CD4-positive, alpha-beta T cell treated with Interferon alpha-2 for 1 hour (primary cell): ENCODE measurements around the gene ADARB2.

ENCODE experiments used
- DNase-seq, 2 donors: peaks; one replicate each; pipeline ENCODE4 v3.0.0-alpha.2; 2020 to 2022

Gene ADARB2

DNA sequence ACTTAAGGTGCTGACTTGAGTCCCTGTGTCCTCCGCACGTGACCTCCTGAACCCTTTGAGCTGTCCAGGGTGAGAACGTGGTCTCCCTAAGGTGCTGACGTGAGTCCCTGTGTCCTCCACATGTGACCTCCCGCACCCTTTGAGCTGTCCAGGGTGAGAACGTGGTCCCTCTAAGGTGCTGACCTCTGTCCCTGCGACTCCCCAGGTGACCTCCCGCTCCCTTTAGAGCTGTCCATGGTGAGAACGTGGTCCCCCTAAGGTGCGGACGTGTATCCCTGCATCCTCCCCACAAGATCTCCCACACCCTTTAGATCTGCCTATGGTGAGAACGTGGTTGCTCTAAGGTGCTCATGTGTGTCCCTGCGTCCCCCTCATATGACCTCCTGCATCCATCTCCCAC is 174.3 kb downstream of the ADARB2 start:
- DNase-seq = no peak

DNA sequence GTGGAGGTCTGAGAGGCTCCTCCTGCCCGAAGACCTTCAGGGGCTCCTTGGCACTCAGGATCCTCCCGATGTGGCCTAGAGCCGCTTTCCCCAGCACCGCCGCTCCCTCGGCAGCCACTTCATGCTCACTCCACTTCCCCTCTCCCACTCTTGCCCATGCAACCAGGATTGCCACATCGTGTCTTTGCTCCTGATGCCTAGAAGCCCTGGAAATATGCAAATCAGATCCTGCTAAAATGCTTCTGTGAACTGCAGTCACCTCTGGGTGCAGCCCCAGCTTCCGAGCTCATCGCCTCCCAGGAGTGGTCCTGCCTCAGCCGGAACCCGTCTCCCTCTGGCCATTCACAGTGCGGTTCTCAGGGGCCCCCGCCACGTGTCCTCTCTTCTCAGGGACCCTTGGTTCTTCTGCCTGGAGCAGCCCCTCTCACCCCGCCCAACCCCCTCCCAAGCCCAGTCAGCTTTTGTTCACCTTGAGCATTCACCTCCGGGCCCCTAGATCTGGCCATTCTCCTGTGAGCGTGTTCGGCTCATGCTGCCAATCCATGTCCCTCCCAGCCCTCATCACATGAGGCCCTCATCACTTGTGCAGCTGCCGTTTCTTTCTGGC is 175.5 kb downstream of the ADARB2 start:
- DNase-seq = no peak

DNA sequence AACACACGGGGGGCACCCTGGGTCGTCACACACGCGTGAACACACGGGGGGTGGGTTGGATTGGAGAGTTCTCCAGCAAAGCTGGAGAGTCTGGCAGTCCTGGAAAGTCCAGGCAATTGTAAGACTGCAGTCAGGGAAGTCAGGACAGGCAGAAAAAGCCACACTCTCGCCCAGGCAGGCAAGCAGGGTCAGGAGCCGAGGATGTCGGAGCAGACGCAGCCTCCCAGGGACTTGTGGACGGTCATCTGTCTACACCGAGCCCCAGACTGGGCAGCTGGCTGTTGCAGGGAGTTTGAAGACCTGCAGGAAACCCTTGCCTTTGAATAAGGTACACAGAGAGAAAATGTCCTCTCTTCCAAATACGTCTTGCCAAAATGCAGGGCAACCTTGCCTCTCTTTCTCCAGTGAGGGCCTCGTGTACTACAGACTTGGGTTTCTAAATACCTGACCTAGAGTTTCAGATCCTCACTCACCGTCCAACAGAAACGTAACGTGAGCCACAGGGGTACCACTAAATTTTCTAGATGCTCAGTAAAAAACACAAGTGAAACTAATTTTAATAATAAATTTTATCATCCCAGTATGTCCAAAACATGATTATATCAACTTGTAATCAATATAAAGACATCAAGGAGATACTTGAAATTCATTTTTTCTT is 176.7 kb downstream of the ADARB2 start:
- DNase-seq = no peak

DNA sequence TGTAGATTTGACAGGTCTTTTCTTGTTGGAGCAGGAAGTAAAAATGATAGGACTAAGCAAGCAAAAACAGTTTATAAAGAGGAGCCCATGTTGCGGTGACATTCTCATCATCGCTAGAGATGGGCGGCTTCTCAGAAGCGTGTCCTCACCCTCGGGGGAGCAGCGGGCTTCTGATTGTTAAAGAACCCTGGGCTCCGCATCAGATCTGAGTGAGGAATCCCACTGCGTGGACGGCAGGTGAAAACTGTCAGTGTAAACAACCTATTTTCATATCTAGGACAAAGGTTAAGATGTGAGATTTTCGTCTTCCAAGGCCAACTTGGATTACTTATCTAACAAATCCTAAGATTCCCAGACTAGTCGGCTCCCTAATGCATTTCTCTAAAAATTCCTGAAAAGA is 177.6 kb downstream of the ADARB2 start:
- DNase-seq = no peak

DNA sequence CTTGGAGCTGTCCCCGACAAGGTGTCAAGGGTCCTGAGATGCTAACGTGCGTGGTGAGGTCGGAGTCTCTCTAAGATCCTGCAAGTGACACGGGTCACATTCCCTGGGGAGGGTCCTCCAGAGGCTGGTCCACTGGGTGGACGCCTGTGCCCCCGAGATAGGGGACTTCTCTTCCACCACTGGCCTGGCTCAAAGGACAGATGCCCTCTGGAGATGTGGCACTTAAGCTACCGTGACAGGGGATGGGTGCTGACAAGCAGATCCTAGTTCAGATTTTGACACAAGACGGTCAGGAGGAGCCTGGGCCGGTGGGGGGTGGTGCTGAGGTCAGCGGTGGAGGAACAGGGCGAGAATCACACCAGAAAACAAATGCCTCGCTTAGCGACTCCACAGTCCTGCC is 178.0 kb downstream of the ADARB2 start:
- DNase-seq = no peak

DNA sequence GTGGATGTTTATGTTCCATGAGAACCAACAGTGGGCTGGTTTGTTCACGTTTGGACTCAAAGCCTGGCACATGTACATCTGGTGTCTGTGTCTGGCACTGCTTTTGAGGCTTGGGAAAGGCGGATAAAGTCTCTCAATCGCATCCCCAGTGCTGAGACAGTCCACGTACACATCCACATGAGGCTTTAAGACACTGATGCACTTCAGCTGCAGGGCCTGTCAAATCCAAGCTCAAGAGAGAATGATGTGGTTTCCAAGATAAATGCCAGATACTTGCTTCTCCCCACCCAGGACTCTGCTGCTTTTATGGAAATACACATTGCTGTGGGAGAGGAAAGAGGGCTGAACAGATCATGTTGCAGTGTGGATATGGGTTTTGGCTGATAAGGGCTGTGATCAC is 178.4 kb downstream of the ADARB2 start:
- no peak for DNase-seq

DNA sequence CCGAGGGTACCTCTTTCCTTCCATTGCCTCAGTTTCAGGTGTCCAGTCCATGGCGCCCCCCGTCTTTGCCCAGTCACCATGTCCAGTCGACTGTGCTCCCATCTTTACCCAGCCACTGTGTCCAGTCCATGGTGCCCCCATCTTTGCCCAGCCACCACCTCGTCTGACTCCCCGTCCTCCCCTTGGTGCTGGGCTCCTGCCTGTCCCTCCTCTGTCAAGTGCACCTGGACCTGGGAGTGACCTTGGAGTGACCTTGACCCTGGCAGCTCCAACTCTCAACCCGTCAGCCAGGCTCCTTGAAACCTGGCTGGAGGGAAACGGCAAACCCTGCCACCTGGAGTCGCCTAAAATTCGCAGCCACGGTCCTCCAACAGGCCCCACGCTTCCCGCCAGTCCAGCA is 180.2 kb downstream of the ADARB2 start:
- no peak for DNase-seq

DNA sequence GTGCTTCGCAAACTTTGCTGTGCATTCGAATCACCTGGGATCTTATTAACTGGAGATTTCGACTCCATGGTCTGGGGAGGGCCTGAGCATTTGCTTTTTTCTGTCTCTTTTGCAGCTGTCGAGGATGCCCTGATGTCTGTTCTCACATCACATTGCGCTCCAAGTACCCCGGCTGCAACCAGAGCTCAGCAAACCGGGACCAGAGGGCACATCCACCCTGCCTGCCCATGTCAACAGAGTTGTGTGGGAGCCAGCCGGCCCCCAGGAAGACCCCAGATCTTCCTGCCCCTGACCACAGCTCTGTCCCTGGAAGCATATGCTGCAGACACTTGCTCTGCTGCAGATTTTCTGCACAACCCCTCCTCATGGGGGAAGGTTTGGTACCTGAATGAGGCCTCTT is 180.8 kb downstream of the ADARB2 start:
- no peak for DNase-seq

DNA sequence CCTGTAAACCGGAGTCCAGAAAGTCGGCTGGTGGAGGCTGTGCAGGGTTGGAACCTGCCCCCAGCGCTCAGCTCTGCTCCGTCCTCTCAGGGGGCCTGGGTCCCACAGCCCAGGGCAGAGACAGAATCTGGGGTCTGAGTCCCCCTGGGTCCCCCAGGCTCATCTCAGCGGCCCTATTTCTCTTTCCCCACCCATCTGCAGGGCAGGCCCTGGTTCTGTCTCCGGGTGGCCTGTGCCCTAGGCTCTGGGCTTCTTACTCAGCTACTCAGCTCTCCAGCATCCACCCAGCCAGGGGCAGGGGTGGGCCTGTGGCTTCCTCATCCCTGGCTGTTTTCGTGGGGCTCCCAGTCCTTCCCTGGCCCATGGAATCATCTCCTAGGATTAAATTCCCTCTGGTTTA is 183.4 kb downstream of the ADARB2 start:
- no peak for DNase-seq

DNA sequence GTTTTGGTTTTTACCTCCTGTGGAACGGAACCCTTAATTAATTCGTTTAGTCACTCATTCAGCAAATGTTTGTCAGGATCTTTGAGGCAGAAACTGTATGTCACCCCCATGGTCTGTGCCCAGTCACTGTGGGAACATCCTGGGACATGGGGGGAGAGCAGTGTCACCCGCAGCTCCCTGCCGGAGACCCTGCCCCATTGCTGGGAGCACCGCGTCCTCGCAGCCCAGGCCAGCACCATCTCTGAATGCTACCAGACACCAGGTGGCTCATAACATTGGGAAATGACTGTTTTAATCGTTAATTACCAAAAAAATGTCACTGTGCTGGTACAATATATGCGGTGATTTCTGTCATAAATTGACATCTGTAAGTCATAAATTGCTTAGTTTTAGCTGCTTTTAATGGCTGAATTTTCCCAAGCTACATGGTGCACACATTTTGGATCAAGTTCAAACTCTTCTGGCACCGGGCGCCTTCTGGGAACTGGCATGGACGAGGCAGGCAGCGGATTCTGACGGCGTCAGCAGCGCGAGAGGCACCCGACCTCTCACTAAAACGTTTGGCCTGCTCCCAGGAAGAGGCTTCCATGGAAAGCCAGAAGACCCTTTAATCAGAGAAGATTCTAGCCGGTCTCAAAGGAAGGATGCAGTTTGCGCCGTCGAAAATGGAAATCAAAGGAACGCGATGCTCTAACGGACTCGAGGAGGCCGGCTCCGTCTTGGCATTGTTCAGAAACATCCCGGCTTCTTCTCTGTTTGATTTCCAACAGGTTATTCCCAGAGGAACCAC is 184.2 kb downstream of the ADARB2 start:
- no peak for DNase-seq

DNA sequence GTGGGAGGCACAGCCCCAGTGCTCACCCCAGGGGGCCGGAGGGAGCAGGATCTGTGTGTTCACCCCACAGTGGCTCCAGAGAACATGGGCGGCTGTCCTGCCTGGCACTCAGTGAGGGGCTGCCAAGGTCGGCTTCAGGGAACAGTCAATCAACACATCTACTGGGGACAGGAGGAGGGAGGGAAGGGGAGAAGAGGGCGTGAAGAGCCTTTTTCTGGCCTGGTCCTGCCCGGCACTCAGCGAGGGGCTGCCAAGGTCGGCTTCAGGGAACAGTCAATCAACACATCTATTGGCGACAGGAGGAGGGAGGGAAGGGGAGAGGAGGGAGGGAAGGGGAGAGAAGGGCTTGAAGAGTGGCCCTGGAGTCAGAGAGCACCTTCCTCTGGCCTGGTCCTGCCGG is 184.9 kb downstream of the ADARB2 start:
- no peak for DNase-seq

DNA sequence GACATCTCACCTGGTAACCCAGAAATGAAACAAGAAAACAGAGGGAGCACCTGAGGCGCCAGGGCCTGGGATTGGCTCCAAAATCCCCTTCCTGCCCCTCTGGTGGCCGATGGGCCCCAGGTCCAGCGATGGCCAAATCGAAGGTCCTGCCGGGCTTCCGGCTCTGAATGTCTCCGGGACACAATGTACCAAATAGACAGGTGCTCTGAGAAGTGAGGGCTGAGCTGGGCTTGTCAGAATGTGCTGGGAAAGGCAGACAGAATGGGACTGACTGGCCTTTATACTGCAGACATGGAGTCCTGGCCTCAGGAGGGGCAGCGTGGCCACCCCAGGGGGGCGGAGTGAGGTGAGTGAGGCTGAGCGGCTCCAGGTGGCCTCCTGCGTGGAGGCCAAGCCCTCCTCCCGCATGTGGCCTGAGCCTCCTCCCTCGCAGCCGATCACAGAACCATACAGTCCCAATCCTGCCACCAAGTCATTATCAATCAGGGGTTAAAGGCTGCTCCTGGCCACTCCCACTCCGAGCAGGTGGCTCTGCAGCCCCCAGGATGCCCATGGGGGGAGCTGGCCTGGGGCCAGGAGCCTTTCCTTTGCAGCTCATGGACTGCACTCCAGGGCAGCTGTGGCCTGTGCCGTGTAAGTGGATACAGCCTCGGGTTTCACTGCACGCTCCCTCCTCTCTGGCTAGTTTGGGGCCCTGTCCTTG is 185.5 kb downstream of the ADARB2 start:
- no peak for DNase-seq

DNA sequence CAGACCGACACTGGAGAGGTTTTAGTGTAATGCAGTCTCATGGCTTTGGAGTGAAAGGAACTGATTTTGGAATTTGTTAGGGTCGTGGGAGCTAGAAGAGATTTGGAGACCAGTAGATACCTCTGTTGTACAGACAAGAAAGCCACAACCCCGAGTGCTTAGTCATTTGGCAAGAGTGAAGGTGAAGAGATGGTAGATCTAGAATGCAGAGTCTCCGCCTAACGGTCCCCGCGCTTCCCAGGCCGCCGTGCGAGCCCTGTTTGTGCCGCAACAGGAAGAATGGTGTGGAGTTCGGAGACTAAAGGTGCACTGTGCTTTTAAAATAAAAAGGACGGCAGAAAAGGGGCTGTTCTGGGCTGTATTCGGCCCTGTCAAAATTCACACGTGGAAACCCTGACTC is 186.7 kb downstream of the ADARB2 start:
- no peak for DNase-seq

DNA sequence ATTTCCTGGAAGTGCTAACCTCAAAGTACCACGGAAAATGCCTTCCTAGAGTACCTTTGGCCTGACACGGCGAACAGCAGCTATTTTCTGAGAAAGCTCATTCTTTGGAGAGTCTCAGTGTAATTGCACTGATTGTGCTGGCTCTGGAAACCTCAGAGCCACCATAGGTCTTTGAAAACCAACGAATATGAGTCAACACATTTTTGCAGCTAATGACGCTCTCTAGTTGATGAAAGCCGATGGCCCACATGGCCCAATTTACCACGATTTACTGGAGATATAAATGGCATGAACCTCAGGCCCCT is 187.1 kb downstream of the ADARB2 start:
- DNase-seq = no peak

DNA sequence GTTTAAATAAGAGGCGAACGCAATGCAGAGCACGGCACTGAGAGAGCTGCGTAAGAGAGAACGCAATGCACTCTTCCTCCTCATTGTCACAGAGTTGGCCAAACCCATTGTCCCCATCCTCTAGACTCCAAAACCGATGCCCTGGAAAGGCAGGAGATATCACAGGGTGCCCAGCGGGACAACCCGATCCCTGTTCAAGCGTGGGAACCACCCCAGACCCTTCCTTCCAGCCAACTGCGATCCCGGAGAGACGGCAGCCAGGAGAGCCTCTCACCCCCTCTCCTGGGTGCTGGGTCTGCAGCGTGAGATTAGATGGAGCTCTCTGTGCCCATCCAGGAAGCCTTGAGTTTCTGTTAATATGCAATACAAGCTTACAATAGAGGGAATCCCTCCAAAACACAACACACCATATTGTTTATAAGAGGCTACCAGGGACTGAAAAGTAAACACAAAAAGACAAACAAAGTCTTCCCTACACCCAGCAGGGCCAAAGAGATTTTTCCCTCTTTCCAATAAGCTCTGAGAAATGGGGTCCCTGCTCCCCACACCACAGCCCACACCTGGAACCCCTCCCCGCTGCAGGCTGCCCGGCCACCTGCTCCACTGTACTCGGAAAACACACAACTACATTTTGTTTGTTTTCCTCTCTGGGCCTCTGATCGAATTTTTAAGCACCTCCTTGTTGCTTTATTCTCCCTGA is 187.6 kb downstream of the ADARB2 start:
- DNase-seq = no peak

DNA sequence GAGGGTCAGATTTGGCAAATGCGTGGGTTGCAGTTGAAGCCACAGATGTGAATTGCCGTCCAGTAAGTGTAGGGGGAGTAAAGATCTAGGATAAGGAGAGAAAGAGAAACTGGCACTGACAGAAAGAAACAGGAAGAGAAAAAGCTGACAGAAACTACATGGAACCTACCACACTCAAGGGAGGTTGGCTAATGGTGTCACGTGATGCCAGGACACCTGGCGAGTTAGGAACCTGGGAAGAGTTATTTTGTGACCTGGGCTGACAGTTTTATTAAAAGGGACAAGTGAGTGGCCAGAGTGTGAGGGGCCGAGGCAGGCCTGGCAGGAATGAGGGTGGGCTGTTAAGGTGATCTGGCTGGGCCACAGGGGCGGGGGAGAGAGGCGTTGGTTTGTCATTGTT is 188.7 kb downstream of the ADARB2 start:
- DNase-seq = no peak

DNA sequence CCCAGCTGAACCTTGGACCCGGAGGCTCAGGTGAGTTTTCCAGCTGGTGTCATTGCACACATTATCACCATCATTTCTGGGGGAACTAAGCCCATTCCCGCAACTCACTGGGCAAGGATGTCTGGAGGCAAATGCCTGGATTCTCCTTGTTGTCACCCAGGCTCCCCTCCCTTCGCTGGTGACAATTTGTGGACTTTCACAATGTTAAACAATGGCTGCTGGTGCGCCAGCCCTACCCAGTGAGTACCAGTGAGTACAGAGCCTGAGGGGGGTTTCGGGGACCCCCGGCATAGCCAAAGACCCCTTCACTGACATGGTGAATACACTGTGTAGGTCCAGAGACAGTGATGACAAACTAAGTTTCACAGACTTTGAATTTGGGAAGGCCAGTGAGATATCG is 189.2 kb downstream of the ADARB2 start:
- no peak for DNase-seq

DNA sequence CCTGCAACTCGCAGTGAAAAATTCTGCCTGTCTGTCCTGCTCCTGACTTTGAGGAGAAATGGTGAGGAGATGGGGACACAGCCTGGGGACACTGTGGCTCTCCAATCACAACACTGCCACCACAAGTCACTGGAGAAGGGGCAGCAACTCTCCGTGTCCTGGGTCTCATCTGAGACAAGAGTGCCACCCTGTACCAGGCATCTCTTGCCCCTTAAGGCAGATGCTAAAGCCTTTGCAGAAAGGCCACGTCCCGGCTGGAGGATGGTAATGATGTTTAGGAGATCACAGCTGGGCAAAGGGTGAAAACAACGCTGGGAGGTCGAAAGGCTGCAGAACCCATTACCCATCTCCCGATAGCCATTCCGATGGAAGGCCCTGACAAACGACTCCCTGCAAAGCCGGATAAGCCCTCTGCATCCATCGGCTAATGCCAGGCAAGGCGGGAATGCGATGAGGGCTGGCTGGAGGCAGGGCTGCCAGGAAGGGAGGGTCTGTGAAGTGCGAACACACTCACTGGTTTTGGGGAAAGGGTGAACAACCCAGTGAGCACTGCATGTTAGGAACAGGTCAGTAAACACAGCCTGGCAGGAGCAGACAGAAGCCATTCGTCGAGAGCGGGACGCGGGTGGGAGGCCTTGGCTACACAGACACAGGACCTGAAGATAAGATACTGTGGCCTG is 190.8 kb downstream of the ADARB2 start:
- DNase-seq = no peak

DNA sequence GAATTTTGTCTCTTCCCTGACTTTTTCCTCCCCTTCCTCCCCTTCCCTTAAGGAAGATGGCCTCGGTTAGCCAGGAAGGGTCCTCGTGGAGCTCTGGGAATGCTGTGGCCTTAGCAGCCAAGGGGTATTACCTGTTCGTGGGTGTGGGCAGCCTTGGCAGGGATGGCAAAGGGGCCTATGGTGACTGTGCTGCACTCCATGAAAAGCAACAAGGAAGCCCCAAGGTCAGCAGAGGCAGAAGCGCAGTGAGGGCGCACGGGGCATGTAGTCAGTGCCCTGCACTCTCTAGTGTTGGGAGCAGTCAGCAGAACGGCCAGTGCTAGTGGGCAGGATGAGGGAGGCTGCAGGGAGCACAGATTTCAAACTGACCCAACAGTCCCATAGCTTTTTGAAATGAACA is 191.8 kb downstream of the ADARB2 start:
- DNase-seq = no peak

DNA sequence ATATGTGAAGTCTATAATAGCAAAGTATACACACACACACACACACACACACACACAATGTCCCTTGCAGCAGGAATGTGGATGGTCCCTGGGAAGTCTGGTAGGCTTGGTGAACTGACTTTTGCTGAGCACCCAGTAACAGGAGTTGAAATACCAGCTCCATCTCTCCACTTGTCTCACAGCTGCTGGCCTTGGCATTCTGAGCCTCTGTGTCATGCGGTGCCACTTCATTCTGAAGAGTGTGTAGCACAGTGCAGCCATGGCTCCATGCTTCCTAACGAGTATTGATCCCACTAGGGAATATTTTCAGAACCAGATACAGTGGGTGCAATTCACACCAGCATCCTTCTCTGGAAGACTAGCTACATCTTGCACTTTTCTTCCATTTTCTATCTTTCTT is 192.4 kb downstream of the ADARB2 start:
- DNase-seq = no peak

DNA sequence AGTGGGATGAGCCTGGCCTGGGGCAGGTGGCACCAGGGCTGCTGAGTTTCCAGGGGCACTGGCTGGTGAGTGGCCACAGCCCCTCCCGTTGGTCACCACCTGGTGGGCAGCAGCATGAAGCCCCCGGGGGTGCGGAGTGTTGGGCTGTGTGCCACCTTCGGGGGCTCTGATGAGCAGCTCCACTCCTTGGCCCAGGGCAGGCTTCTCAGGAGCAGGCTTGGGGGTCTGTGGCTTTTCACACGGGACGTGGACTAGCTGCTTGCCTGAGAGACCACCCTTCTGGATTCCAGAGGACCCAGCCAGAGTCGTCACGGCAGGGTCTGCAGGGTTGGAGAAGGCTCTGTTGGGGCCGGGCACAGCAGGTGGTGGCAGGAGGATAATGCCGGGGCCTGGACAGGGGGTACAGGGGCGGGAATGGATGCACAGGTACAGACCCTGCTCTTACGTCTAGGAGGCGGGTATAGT is 193.1 kb downstream of the ADARB2 start:
- no peak for DNase-seq

DNA sequence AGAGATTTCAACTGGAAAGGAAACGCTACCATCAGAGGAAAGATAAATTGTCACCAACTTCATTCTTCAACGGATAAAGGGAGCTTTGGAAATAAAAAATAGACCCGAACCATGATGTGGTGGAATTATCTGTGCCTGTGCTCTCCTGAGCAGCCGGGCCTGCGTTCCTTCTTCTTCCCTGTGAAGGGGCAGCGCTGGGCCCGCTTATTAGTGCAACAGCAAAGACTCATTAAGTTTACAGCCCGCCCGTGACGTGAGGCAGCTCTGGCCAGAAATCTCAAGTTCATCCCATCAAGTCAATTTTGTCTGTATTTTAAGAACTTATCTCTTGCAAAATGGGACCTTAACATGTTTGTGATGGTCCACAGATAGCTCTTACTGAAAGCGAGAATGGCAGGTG is 193.7 kb downstream of the ADARB2 start:
- DNase-seq = no peak

DNA sequence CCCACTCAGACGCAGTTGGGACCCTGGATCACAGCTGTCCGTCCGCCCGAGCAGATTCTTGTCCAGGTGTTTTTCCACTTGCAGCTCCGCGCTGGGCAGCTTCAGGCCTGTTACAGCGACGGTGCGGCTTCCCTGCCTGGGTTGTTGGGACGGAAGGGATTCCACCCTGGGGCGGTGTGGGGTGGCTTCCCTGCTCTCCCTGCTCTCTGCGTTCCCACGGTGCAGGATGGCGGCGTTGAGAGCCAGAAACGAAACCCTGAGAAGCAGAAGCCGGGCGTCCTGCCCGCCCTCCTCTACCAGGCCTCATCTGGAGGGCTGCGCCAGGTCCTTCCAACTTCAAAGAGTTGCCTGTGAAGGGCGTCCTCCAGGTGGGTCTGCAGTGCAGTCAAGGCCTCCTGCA is 194.4 kb downstream of the ADARB2 start:
- DNase-seq = no peak
